GM12864 (cell line): ENCODE data around the gene STPG2.

ENCODE experiments used
- DNase-seq: peaks from one replicate; pipeline ENCODE4 v3.0.0-alpha.2; 2011; ENCODE audit warnings: low read depth
- H3K4me3 ChIP-seq: 2 replicates; pipeline ENCODE4 v1.5.1; 2011; ENCODE audit warnings: mild to moderate bottlenecking, low read depth, low read length, control low read depth
- TF ChIP-seq, protein P1 (sequence below): IDR thresholded peaks from 2 replicates; pipeline ENCODE4 v1.5.1; 2011; ENCODE audit warnings: low read depth, mild to moderate bottlenecking, moderate library complexity, low read length, control low read depth, inconsistent platforms; ENCODE audit errors: missing control alignments

Gene STPG2

DNA sequence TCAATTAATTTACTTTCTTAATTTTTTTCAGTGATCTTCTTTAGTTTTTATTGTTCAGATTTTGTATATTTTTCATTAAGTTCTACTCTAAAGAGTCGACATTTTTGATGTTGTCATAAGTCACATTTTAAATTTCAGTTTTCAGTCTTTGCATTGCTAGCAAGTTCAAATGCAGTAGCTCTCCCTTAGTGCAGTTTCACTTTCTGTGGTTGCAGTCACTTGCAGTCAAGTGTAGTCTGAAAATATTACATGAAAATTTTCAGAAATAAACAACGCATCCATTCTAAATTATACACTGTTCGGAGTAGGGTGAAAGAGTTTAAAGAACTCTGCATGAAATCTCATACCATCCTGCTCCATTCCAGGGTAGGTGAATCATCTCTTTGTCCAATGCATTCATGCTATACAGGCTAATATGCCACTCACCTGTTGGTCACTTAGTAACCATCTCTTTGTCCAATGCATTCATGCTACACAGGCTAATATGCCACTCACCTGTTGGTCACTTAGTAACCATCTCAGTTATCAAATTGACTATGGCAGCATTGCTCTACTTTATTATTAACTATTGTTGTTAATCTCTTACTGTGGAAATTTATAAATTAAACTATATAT, 356.9 kb downstream of the STPG2 start:
- H3K4me3 ChIP-seq, result no peak overlapping the region
- TF ChIP-seq, protein P1, sequence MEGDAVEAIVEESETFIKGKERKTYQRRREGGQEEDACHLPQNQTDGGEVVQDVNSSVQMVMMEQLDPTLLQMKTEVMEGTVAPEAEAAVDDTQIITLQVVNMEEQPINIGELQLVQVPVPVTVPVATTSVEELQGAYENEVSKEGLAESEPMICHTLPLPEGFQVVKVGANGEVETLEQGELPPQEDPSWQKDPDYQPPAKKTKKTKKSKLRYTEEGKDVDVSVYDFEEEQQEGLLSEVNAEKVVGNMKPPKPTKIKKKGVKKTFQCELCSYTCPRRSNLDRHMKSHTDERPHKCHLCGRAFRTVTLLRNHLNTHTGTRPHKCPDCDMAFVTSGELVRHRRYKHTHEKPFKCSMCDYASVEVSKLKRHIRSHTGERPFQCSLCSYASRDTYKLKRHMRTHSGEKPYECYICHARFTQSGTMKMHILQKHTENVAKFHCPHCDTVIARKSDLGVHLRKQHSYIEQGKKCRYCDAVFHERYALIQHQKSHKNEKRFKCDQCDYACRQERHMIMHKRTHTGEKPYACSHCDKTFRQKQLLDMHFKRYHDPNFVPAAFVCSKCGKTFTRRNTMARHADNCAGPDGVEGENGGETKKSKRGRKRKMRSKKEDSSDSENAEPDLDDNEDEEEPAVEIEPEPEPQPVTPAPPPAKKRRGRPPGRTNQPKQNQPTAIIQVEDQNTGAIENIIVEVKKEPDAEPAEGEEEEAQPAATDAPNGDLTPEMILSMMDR, result no peak
- no peak for DNase-seq

DNA sequence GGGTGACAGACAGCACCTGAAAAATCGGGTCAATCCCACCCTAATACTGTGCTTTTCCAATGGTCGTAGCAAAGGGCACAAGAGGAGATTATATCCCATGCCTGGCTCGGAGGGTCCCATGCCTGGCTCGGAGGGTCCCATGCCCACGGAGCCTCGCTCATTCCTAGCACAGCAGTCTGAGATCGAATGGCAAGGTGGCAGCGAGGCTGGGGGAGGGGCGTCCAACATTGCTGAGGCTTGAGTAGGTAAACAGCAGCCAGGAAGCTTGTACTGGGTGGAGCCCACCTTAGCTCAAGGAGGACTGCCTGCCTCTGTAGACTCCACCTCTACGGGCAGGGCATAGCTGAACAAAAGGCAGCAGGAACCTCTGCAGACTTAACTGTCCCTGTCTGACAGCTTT, 365.1 kb downstream of the STPG2 start:
- TF ChIP-seq, protein P1, result no peak
- no peak for DNase-seq
- no peak overlapping the region for H3K4me3 ChIP-seq

DNA sequence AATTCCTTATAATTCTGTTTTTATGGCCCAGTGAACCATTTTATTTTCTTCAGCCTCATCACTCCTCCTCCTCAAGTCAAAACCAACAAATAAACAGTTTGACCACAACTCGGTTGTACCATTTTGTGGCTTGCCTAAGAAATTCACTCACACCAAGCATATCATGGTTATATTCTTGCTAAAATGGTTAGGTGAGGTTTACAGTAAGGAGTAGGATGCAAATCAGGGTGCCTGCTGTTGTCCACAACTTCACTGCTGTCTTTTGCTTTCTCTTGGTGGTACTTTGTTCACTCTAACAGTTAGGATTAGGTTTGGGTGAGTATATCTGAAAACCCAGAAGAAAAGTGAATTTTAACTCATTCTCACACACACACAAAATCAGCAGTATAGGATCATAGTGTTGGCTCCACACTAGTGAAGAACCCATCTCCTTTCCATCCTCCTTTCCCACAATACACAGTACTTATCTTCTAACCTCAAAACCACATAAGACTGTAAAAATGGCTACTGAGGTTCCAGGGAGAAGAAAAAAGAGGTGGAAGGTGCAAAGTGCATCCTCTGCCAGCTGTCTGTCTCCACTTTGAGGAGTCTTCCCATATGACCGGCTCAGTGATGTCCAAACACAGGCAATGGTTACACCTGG, 368.8 kb downstream of the STPG2 start:
- H3K4me3 ChIP-seq, result no peak overlapping the region
- TF ChIP-seq, protein P1, result no peak
- DNase-seq, result no peak

DNA sequence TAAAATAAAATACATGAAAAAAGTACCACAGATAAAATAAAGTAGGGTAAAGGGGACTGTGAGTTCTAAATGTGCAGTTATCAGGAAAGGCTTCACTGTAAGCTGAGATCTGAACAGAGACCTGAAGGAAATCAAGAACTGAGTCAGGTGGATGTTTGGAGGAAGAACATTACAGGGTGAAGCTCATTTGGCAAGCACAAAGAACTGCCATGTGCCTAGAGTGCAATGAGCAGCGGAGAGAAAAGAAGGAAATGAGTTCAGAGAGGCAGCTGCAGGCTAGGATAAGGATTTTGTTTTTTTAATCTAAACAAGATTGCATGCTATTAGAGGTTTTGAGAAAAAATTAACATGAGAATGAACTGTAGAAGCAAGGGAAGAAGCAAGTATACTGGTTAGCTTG, 373.1 kb downstream of the STPG2 start:
- no peak for DNase-seq
- TF ChIP-seq, protein P1, result no peak
- no peak overlapping the region for H3K4me3 ChIP-seq

DNA sequence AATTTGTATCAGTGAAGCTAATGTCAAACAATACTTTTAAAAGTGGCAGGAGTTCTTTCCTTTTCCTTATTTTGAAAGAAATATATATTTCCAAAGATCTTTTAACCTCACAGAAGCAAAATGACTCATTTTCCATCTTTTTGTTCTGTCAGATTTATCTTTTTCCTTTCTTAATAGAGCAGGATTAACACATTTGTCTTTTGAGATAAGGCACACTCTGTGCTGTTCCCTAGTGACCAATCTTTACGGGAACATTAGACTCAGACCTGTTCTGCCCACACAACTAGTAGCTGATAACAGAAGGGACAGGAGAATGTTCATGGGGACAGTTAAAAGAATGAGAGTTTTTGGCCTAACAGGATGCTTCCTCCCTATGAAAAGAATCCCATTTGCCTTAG, 381.2 kb downstream of the STPG2 start:
- H3K4me3 ChIP-seq, result no peak overlapping the region
- TF ChIP-seq, protein P1, result no peak
- no peak for DNase-seq

DNA sequence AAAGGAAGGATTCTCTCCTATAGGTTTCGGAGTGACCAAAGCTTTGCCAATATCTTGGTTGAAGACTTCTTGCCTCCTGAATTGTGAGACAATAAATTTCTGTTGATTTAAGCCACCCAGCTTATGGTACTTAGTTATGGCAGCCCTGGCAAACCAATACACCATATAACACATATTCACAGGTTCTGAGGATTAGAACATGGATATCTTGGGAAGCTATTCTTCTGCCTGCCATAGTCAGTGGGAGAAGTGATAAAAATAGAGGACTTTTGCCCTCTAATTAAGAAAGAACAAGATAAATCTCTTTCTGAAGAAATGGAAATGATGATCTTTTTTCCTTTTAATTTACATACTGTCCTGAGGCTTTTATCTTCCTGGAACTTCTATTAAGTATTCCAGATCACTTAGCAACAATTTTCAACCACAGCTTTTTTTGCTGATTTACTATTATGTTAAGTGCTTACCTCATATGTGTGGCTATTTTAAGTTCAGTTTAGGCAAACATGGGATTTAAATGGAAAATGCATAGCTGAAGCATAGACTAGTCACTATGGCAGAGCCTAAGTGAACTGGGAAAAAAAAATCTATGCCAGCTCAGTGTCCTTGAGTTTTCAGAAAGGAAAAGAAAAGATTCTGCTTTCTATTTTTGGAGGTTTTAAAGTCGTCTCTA, 381.7 kb downstream of the STPG2 start:
- H3K4me3 ChIP-seq, result no peak overlapping the region
- TF ChIP-seq, protein P1, result no peak
- DNase-seq, result no peak

DNA sequence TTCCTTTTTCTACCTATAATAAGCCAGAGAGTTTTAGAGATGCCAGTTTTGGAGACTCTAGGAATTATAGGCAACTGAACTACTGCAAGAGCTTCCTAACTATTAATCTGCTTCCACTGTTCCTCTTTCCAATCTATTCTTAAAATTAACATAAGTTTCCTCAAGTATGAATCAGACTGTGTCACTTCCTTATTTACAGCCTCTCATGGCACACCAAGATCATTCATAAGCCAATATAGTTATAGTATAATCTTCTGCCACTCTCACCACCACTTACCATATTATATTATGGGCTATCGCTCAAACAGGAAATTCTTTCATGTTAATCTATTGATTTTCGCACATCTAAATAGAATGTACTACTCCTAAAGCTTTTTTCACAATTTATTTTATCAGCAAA, 383.5 kb downstream of the STPG2 start:
- no peak overlapping the region for H3K4me3 ChIP-seq
- TF ChIP-seq, protein P1, result no peak
- DNase-seq, result no peak
